ENCODE data around the gene DUS3L.

- TF ChIP-seq, protein P1, sequence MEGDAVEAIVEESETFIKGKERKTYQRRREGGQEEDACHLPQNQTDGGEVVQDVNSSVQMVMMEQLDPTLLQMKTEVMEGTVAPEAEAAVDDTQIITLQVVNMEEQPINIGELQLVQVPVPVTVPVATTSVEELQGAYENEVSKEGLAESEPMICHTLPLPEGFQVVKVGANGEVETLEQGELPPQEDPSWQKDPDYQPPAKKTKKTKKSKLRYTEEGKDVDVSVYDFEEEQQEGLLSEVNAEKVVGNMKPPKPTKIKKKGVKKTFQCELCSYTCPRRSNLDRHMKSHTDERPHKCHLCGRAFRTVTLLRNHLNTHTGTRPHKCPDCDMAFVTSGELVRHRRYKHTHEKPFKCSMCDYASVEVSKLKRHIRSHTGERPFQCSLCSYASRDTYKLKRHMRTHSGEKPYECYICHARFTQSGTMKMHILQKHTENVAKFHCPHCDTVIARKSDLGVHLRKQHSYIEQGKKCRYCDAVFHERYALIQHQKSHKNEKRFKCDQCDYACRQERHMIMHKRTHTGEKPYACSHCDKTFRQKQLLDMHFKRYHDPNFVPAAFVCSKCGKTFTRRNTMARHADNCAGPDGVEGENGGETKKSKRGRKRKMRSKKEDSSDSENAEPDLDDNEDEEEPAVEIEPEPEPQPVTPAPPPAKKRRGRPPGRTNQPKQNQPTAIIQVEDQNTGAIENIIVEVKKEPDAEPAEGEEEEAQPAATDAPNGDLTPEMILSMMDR (IDR thresholded peaks at IDR 0.05; ENCODE audit: control extremely low read depth in 1 of 3, insufficient read depth in 1 of 3, low read depth in 1 of 3, low read length in 3 of 3): no peak
- TF ChIP-seq EZH2 (IDR thresholded peaks at IDR 0.05; ENCODE audit: low read depth, low read length, severe bottlenecking) (no peak), POLR2A (IDR thresholded peaks at IDR 0.05; ENCODE audit: control extremely low read depth in 1 of 2, low read depth in 2 of 2, low read length in 2 of 2) (no peak), POLR2AphosphoS5 (IDR thresholded peaks at IDR 0.05; ENCODE audit: low read depth, low read length) (no peak), RAD21 (IDR thresholded peaks at IDR 0.05 in 1 of 2, conservative IDR thresholded peaks at IDR 0.05 in 1 of 2; ENCODE audit: low read depth in 2 of 2, low read length in 2 of 2) (no peak), SRF (IDR thresholded peaks at IDR 0.05; ENCODE audit: low read depth, low read length) (no peak), MAX (IDR thresholded peaks at IDR 0.05) (no peak), SUZ12 (IDR thresholded peaks at IDR 0.05; ENCODE audit: low read length) (no peak), CEBPB (IDR thresholded peaks at IDR 0.05; ENCODE audit: low read depth, low read length) (no peak), TAF1 (IDR thresholded peaks at IDR 0.05; ENCODE audit: low read depth, low read length) (no peak), RFX5 (IDR thresholded peaks at IDR 0.05; ENCODE audit: borderline replicate concordance, low read depth, low read length) (no peak), CREB1 (IDR thresholded peaks at IDR 0.05) (no peak), CHD2 (IDR thresholded peaks at IDR 0.05; ENCODE audit: low read length) (no peak)
- TF ChIP-seq, protein P2, sequence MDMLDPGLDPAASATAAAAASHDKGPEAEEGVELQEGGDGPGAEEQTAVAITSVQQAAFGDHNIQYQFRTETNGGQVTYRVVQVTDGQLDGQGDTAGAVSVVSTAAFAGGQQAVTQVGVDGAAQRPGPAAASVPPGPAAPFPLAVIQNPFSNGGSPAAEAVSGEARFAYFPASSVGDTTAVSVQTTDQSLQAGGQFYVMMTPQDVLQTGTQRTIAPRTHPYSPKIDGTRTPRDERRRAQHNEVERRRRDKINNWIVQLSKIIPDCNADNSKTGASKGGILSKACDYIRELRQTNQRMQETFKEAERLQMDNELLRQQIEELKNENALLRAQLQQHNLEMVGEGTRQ (IDR thresholded peaks at IDR 0.05; ENCODE audit: low read length): no peak
Measured at GRCh38 chr19:5738423-5738822, 52.5 kb downstream of the DUS3L start.
